ENCODE results near the gene SLC17A5. TPM values are rescaled to one million over a fixed set of nuclear protein-coding genes. Genes with fewer than 3 reads are reported as not detected.
A peak's percentile ranks its signal among the peaks of the same experiment; 100 is the strongest.

The SLC17A5 gene
- total RNA-seq, 2 experiments from 2014 or later: 4.2 to 5.0 TPM

DNA sequence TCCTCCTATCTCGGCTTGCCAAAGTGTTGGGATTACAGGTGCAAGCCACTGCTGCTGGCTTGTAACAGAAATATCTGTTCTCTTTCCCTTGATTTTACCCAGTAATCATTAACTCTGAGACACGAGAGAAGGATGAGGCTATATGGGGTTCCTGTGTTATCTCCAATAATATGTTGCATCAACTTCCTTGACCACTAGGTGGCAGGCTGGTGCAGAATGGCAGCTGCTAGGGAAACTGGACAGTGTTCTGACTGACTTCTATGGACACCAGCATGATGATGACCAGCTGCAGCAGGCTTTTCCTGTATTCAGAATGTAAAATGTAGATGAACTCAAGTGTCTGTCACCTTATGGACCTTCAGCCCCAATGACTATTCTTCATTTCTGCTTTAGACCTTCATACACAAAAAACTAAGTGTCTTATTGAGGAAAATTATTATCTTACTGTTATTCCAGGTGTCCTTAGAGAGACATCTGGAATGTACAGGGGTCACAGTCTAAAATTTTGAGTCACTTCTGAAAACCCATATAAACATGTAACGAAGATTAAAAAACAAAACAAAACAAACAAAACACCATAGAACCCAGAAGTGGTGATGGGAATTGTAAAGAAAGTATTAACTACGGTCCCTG lies 21.8 kb upstream of the SLC17A5 start:
- TF ChIP-seq, protein P1, sequence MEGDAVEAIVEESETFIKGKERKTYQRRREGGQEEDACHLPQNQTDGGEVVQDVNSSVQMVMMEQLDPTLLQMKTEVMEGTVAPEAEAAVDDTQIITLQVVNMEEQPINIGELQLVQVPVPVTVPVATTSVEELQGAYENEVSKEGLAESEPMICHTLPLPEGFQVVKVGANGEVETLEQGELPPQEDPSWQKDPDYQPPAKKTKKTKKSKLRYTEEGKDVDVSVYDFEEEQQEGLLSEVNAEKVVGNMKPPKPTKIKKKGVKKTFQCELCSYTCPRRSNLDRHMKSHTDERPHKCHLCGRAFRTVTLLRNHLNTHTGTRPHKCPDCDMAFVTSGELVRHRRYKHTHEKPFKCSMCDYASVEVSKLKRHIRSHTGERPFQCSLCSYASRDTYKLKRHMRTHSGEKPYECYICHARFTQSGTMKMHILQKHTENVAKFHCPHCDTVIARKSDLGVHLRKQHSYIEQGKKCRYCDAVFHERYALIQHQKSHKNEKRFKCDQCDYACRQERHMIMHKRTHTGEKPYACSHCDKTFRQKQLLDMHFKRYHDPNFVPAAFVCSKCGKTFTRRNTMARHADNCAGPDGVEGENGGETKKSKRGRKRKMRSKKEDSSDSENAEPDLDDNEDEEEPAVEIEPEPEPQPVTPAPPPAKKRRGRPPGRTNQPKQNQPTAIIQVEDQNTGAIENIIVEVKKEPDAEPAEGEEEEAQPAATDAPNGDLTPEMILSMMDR (IDR thresholded peaks at IDR 0.05): peak; percentile 93
- H3K4me1 Mint-ChIP-seq (ENCODE audit: low read depth): peaks cover 7% of the 10 kb centered on the region
- H3K4me3 Mint-ChIP-seq: no peak overlapping the region
- intact Hi-C loops (cut with micrococcal nuclease): loop anchor here (1.0 kb wide), 1 partner anchor 58 kb away; no protein-coding TSS in a partner anchor
- H3K27ac Mint-ChIP-seq: no peak overlapping the region
- DNase-seq: peak; percentile 84
- no peaks in the 10 kb centered on the region for H3K36me3 Mint-ChIP-seq (ENCODE audit: low read depth)
- H3K9me3 Mint-ChIP-seq: no peaks in the 10 kb centered on the region
- ChIA-PET CTCF (interaction anchor here (0.6 to 9.9 kb wide), 19 partner anchors 8 to 1534 kb away, joined by 3 to 135 read pairs (median 6); no protein-coding TSS in a partner anchor), POLR2A (interaction anchor here (1.3 kb wide), 1 partner anchor 57 kb away, joined by 5 read pairs; no protein-coding TSS in a partner anchor)
- peaks cover 22% of the 10 kb centered on the region for H3K27me3 Mint-ChIP-seq
- ATAC-seq: peak; percentile 94

DNA sequence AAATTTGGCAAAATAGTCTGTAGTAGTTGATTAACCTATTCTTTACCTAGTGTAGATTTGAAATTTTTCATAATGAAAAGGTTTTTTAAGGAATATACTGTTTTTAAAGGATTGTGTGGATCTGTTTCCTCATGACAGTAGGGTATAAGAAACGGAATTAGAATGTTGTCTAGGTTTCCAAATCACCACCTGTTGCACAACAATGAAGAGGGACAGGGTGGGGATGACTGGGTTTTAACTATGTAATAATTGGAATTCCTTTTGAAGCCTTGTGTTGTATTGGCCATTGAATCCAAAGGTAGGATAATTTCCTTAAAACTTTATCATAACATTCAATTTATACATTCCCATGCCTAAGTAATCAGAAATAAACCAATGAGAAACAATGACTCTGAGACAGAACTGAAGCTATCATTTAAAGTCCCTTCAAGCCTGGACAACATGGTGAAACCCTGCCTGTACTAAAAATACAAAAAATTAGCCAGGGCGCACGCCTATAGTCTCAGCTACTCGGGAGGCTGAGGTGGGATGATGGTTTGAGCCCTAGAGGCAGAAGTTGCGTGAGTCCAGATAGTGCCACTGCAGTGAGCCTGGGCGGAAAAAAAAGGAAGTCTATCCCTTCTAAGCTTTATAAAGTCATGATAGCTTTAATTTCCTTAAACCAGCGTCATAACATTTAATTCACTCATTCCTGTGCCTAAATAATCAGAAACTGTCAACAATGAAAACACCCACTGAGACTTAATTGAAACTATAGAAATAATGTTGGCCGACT lies 18.3 kb upstream of the SLC17A5 start:
- ChIA-PET POLR2A (no interaction called here), CTCF (interaction anchor here (1.0 to 9.9 kb wide), 3 partner anchors 16 to 67 kb away, joined by 4 to 135 read pairs (median 4); no protein-coding TSS in a partner anchor)
- TF ChIP-seq, protein P1 (IDR thresholded peaks at IDR 0.05): no peak
- Mint-ChIP-seq H3K9me3 (no peaks in the 10 kb centered on the region), H3K4me3 (no peak overlapping the region), H3K36me3 (ENCODE audit: low read depth) (no peaks in the 10 kb centered on the region), H3K4me1 (ENCODE audit: low read depth) (peaks cover 12% of the 10 kb centered on the region), H3K27ac (no peak overlapping the region), H3K27me3 (peaks cover 36% of the 10 kb centered on the region)
- intact Hi-C loops (cut with micrococcal nuclease): no loop called here
- no peak for DNase-seq
- ATAC-seq: no peak

DNA sequence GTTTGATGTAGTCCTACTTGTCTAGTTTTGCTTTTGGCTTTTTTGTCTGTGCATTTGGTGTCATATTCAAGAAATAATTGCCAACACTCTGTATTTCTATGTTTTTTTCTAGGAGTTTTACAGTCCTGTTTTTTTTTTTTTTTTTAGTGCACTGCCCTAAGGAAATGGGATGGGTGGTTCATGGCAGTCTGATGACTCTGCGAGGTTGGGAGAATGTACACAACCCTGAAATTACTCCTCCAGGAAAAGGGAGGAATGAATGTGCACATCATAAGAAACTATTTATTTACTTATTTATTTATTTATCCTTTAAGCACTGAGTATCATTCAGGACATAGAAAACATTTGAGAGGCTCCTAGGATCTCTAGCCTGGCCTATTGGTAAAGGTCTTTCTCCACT lies 15.2 kb upstream of the SLC17A5 start:
- ChIA-PET CTCF (interaction anchor here (0.9 to 1.0 kb wide), 3 partner anchors 62 to 70 kb away, joined by 3 to 4 read pairs (median 3); no protein-coding TSS in a partner anchor), POLR2A (no interaction called here)
- H3K36me3 Mint-ChIP-seq (ENCODE audit: low read depth): no peaks in the 10 kb centered on the region
- peaks cover 11% of the 10 kb centered on the region for H3K4me1 Mint-ChIP-seq (ENCODE audit: low read depth)
- DNase-seq (no peak), ATAC-seq (no peak)
- TF ChIP-seq, protein P1 (IDR thresholded peaks at IDR 0.05): no peak
- H3K27ac Mint-ChIP-seq: no peak overlapping the region
- H3K27me3 Mint-ChIP-seq: peaks cover 32% of the 10 kb centered on the region
- no peak overlapping the region for H3K4me3 Mint-ChIP-seq
- H3K9me3 Mint-ChIP-seq: no peaks in the 10 kb centered on the region
- intact Hi-C loops (cut with micrococcal nuclease): no loop called here

DNA sequence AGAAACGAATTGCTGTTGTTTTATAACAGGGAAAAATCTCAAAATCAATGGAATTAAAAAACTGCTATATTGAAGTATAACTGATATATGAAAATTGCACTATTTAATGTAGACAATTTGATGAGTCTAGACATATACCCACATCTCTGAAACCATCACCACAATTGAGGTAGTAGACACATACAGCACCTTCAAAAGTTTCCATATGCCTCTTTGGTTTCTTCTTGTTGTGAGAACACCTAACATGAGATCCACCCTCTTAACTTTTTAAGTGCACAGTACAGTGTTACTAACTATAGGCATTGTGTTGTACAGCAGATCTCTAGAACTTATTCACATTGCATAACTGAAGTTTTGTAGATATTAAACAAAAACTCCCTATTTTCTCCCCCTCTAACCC lies 14.0 kb upstream of the SLC17A5 start:
- Mint-ChIP-seq H3K9me3 (no peaks in the 10 kb centered on the region), H3K27me3 (peaks cover 32% of the 10 kb centered on the region), H3K36me3 (ENCODE audit: low read depth) (no peaks in the 10 kb centered on the region), H3K4me1 (ENCODE audit: low read depth) (peaks cover 11% of the 10 kb centered on the region), H3K27ac (no peak overlapping the region), H3K4me3 (no peak overlapping the region)
- CTCF ChIA-PET: interaction anchor here (1.5 to 3.1 kb wide), 2 partner anchors 15 to 65 kb away, joined by 3 to 16 read pairs; no protein-coding TSS in a partner anchor
- intact Hi-C loops (cut with micrococcal nuclease): no loop called here
- ATAC-seq (peak; percentile 64), DNase-seq (no peak)
- POLR2A ChIA-PET: interaction anchor here (0.6 kb wide), 1 partner anchor 22 kb away, joined by 4 read pairs; no protein-coding TSS in a partner anchor
- TF ChIP-seq, protein P1 (IDR thresholded peaks at IDR 0.05): no peak
